ENCODE results near the gene DNM3. TPM values are rescaled to one million over a fixed set of nuclear protein-coding genes. Genes with fewer than 3 reads are reported as not detected.

Gene DNM3
- total and polyA plus RNA-seq, 9 of the 15 experiments (the other 6 are each of a cell fraction or from before 2014, with no cell fraction given), result 0.08 to 0.36 (median 0.22) TPM; not detected in 1

DNA sequence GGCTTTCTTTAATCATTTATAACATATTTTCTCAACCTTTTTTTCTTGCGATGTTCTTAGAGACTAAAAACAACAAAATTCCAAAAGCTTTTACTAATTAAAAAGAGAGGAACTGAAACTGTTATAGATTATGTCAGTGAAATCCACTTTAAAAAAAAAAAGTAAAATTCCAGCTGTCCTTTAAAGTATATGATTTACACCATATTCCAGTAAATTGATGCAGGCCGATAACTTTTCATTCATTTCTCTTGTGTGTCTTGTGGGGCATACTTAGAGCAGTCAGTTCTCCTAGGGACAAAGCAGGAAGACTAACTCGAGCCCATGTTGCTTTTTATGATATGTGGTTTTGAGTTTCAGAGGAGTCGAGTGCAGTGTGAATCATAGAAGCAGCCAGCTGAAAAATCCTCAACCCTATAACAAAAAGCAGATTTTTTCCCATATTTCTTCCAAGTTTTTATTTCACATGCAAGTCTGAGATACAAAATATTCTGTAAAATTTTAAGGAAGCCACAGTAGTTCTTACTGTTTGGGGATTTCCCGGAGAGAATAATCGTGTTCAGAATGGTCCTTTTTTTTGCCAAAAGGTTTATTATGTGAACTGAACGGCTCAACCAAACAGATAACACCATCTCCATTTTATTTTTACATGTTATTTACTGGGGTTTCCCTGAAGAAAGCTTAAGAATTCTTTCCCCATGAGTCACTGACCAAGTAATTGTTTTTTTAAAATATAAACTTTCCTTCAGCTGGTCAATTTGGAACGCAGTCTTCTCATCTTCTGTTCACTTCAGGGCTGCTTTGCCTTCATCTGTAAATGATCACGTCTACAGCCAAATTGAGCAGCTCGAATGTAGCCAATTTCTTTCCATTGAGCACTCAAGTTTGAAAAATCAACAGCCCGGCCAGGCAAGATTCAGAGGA, 502.2 kb downstream of the DNM3 start (continued):
- TF ChIP-seq, protein P1, sequence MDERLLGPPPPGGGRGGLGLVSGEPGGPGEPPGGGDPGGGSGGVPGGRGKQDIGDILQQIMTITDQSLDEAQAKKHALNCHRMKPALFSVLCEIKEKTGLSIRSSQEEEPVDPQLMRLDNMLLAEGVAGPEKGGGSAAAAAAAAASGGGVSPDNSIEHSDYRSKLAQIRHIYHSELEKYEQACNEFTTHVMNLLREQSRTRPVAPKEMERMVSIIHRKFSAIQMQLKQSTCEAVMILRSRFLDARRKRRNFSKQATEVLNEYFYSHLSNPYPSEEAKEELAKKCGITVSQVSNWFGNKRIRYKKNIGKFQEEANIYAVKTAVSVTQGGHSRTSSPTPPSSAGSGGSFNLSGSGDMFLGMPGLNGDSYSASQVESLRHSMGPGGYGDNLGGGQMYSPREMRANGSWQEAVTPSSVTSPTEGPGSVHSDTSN (CRISPR knock-in tag; IDR thresholded peaks at IDR 0.05; ENCODE audit: low read depth), result no peak
- TF ChIP-seq, protein P1 (tag; conservative IDR thresholded peaks at IDR 0.05; ENCODE audit: low read depth), result 0 out of 2 replicates have a peak, but pooled peaks have one; percentile 33

DNA sequence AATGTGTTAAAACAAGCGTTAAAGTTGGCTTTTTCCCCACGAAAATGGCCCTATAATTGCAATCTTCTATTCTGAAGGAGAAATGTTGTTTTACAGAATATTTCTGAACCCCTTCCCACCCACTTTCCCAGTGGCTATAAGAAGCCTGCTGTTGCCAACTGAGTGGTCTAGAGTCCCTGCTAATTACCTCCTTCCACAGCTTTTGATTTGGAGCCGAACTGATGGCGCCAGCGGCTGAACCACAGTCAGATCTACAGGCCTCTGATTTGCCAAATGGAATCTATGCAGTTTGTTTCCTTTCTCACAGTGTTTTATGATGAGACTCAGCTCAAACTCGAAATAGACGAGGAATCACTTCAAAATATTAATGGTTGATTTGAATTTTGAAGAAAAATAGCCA, 503.1 kb downstream of the DNM3 start:
- H3K4me2 ChIP-seq (ENCODE audit: insufficient read depth, low read length), result no peak overlapping the region
- no peaks in the 10 kb centered on the region for H3K9me3 ChIP-seq (replicated peaks; ENCODE audit: control insufficient read depth, insufficient read depth, low read depth, low read length)
- 0 out of 3 replicates have a peak, but pooled peaks have one; percentile 39 for ATAC-seq
- 2% methylated on average over 7 of the region's 7 CpGs for WGBS (ENCODE audit: insufficient coverage, low coverage, missing lambda C conversion rate)
- no peak for TF ChIP-seq CBX2 (IDR thresholded peaks at IDR 0.05; ENCODE audit: insufficient read depth, low read length, poor library complexity, severe bottlenecking)
- TF ChIP-seq, protein P2, sequence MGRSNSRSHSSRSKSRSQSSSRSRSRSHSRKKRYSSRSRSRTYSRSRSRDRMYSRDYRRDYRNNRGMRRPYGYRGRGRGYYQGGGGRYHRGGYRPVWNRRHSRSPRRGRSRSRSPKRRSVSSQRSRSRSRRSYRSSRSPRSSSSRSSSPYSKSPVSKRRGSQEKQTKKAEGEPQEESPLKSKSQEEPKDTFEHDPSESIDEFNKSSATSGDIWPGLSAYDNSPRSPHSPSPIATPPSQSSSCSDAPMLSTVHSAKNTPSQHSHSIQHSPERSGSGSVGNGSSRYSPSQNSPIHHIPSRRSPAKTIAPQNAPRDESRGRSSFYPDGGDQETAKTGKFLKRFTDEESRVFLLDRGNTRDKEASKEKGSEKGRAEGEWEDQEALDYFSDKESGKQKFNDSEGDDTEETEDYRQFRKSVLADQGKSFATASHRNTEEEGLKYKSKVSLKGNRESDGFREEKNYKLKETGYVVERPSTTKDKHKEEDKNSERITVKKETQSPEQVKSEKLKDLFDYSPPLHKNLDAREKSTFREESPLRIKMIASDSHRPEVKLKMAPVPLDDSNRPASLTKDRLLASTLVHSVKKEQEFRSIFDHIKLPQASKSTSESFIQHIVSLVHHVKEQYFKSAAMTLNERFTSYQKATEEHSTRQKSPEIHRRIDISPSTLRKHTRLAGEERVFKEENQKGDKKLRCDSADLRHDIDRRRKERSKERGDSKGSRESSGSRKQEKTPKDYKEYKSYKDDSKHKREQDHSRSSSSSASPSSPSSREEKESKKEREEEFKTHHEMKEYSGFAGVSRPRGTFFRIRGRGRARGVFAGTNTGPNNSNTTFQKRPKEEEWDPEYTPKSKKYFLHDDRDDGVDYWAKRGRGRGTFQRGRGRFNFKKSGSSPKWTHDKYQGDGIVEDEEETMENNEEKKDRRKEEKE (IDR thresholded peaks at IDR 0.05; ENCODE audit: borderline replicate concordance in 1 of 2, control insufficient read depth in 1 of 2, low read depth in 2 of 2, low read length in 1 of 2), result no peak
- no peak for TF ChIP-seq SIN3B (IDR thresholded peaks at IDR 0.05; ENCODE audit: low read depth)
- TF ChIP-seq, protein P3, sequence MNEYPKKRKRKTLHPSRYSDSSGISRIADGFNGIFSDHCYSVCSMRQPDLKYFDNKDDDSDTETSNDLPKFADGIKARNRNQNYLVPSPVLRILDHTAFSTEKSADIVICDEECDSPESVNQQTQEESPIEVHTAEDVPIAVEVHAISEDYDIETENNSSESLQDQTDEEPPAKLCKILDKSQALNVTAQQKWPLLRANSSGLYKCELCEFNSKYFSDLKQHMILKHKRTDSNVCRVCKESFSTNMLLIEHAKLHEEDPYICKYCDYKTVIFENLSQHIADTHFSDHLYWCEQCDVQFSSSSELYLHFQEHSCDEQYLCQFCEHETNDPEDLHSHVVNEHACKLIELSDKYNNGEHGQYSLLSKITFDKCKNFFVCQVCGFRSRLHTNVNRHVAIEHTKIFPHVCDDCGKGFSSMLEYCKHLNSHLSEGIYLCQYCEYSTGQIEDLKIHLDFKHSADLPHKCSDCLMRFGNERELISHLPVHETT (CRISPR knock-in tag; conservative IDR thresholded peaks at IDR 0.05 in 1 of 2, IDR thresholded peaks at IDR 0.05 in 1 of 2), result 0 out of 4 replicates have a peak, but pooled peaks of 1 of the 2 experiments have one; percentile 32
- H3K27ac ChIP-seq (ENCODE audit: extremely low read depth, low read depth, low read length), result no peak overlapping the region
- no peak for DNase-seq (ENCODE audit: extremely low read depth in 1 of 4, low spot score in 3 of 4)
- no peaks in the 10 kb centered on the region for H3K27me3 ChIP-seq (ENCODE audit: control insufficient read depth in 2 of 2, insufficient read depth in 2 of 2, low read length in 2 of 2)
- no peaks in the 10 kb centered on the region for H3K79me2 ChIP-seq (ENCODE audit: control insufficient read depth, insufficient read depth, low read length)
- no peaks in the 10 kb centered on the region for H3K36me3 ChIP-seq (ENCODE audit: control insufficient read depth, insufficient read depth, low read length)
- no peak overlapping the region for H3K4me3 ChIP-seq
- no peaks in the 10 kb centered on the region for H4K20me1 ChIP-seq (replicated peaks; ENCODE audit: control insufficient read depth, insufficient read depth, low read length)
- H3K4me1 ChIP-seq (replicated peaks in 1 of 2; ENCODE audit: control insufficient read depth in 2 of 2, insufficient read depth in 2 of 2, low read length in 2 of 2), result no peaks in the 10 kb centered on the region
- ChIA-PET CTCF (ENCODE audit: low intra/inter-chr PET ratio) (no interaction called here), POLR2A (interaction anchor here (0.6 to 1.5 kb wide), 2 partner anchors 16 to 22 kb away, joined by 3 read pairs; no protein-coding TSS in a partner anchor)
- no peaks in the 10 kb centered on the region for H3K9me1 ChIP-seq (ENCODE audit: control insufficient read depth, insufficient read depth, low read length)
- in situ Hi-C loops (cut with MboI) (no loop called here), intact Hi-C loops (cut with micrococcal nuclease) (no loop called here)
- H3K9ac ChIP-seq (ENCODE audit: insufficient read depth in 1 of 2, low read depth in 2 of 2, low read length in 2 of 2), result no peak overlapping the region
- BruUV-seq (replicated peaks), result no TSS peak
- FAIRE-seq, result no peak
- peak overlapping the region; percentile 35 for H2AFZ ChIP-seq (ENCODE audit: low read depth, low read length)
